Measurements from ENCODE around the gene RAP1GDS1.
"Not testable (repeated sequence)": the region's sequence is repeated elsewhere in the genome, so short reads cannot be mapped to it uniquely, and the experiment has no call there.

The RAP1GDS1 gene

GRCh38 chr4:98338761-98339438 is 77.7 kb downstream of the RAP1GDS1 start:
- H3K27me3 ChIP-seq (replicated peaks; ENCODE audit: control insufficient read depth, insufficient read depth, low read length, poor library complexity, severe bottlenecking) = no peaks in the 10 kb centered on the region
- H3K4me3 ChIP-seq (ENCODE audit: insufficient read depth, low read depth, low read length, poor library complexity, severe bottlenecking) = no peak overlapping the region
- no peaks in the 10 kb centered on the region for H3K4me1 ChIP-seq (ENCODE audit: control insufficient read depth, insufficient read depth, low read length, poor library complexity, severe bottlenecking)
- H3K27ac ChIP-seq (ENCODE audit: insufficient read depth, low read length, poor library complexity, severe bottlenecking) = no peak overlapping the region
- H3K36me3 ChIP-seq (ENCODE audit: control insufficient read depth, insufficient read depth, low read length) = peaks cover 3% of the 10 kb centered on the region
- H3K9me3 ChIP-seq (ENCODE audit: control insufficient read depth, low read length) = no peaks in the 10 kb centered on the region
- DNase-seq = no peak

- no peaks in the 10 kb centered on the region for H3K27me3 ChIP-seq (replicated peaks; ENCODE audit: control insufficient read depth, insufficient read depth, low read length, poor library complexity, severe bottlenecking)
- peaks cover 13% of the 10 kb centered on the region for H3K36me3 ChIP-seq (ENCODE audit: control insufficient read depth, insufficient read depth, low read length)
- H3K9me3 ChIP-seq (ENCODE audit: control insufficient read depth, low read length) = no peaks in the 10 kb centered on the region
- no peak overlapping the region for H3K4me3 ChIP-seq (ENCODE audit: insufficient read depth, low read depth, low read length, poor library complexity, severe bottlenecking)
- H3K4me1 ChIP-seq (ENCODE audit: control insufficient read depth, insufficient read depth, low read length, poor library complexity, severe bottlenecking) = no peaks in the 10 kb centered on the region
- H3K27ac ChIP-seq (ENCODE audit: insufficient read depth, low read length, poor library complexity, severe bottlenecking) = no peak overlapping the region
- no peak for DNase-seq
Observed at GRCh38 chr4:98341309-98341708, 80.1 kb downstream of the RAP1GDS1 start.

GRCh38 chr4:98343626-98344025 is 82.4 kb downstream of the RAP1GDS1 start:
- no peak overlapping the region for H3K27ac ChIP-seq (ENCODE audit: insufficient read depth, low read length, poor library complexity, severe bottlenecking)
- peaks cover 13% of the 10 kb centered on the region for H3K36me3 ChIP-seq (ENCODE audit: control insufficient read depth, insufficient read depth, low read length)
- DNase-seq = no peak
- H3K9me3 ChIP-seq (ENCODE audit: control insufficient read depth, low read length) = no peaks in the 10 kb centered on the region
- no peaks in the 10 kb centered on the region for H3K4me1 ChIP-seq (ENCODE audit: control insufficient read depth, insufficient read depth, low read length, poor library complexity, severe bottlenecking)
- no peak overlapping the region for H3K4me3 ChIP-seq (ENCODE audit: insufficient read depth, low read depth, low read length, poor library complexity, severe bottlenecking)
- H3K27me3 ChIP-seq (replicated peaks; ENCODE audit: control insufficient read depth, insufficient read depth, low read length, poor library complexity, severe bottlenecking) = no peaks in the 10 kb centered on the region

GRCh38 chr4:98345838-98346237 is 84.7 kb downstream of the RAP1GDS1 start:
- Histone ChIP-seq H3K27me3 (replicated peaks; ENCODE audit: control insufficient read depth, insufficient read depth, low read length, poor library complexity, severe bottlenecking) (no peaks in the 10 kb centered on the region), H3K36me3 (ENCODE audit: control insufficient read depth, insufficient read depth, low read length) (peaks cover 13% of the 10 kb centered on the region), H3K27ac (ENCODE audit: insufficient read depth, low read length, poor library complexity, severe bottlenecking) (no peak overlapping the region), H3K4me3 (ENCODE audit: insufficient read depth, low read depth, low read length, poor library complexity, severe bottlenecking) (no peak overlapping the region), H3K4me1 (ENCODE audit: control insufficient read depth, insufficient read depth, low read length, poor library complexity, severe bottlenecking) (no peaks in the 10 kb centered on the region), H3K9me3 (ENCODE audit: control insufficient read depth, low read length) (no peaks in the 10 kb centered on the region)
- no peak for DNase-seq

DNA sequence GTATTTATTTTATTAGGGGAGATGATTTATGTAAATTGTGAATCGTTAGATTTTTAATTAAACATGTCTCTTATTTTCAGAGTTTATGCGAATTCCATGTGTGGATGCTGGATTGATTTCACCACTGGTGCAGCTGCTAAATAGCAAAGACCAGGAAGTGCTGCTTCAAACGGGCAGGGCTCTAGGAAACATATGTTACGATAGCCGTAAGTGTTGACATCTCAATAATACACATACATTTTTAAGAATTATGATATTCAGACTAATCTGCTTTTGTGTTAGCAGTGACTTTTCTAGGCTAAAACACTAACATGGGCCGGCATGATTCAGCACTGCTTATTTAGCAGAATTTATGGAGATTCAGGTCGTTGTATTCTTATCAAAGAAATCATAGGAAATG is 91.2 kb downstream of the RAP1GDS1 start:
- Histone ChIP-seq H3K27ac (ENCODE audit: insufficient read depth, low read length, poor library complexity, severe bottlenecking) (no peak overlapping the region), H3K4me3 (ENCODE audit: insufficient read depth, low read depth, low read length, poor library complexity, severe bottlenecking) (no peak overlapping the region)
- DNase-seq = no peak

DNA sequence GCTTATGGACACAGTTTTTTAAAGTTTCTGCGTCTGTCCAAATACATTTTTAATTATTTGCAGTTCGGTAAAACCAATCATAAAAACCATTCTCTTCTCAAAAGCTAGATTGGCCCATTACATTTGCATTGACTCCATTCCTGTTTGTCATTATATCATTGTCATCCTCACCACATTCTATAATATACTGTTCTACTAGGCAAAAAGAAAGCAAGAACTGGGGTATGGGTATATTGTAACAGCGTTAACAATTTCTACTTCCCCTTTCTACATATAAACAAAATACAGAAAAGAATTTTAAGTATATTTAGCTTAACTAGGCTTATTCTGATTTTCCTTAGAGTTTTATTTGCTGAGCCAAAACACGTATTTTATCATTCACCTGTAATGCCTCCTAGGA is 91.8 kb downstream of the RAP1GDS1 start:
- H3K36me3 ChIP-seq (ENCODE audit: control insufficient read depth, insufficient read depth, low read length) = peaks cover 1% of the 10 kb centered on the region
- no peak overlapping the region for H3K27ac ChIP-seq (ENCODE audit: insufficient read depth, low read length, poor library complexity, severe bottlenecking)
- H3K27me3 ChIP-seq (replicated peaks; ENCODE audit: control insufficient read depth, insufficient read depth, low read length, poor library complexity, severe bottlenecking) = no peaks in the 10 kb centered on the region
- H3K4me3 ChIP-seq (ENCODE audit: insufficient read depth, low read depth, low read length, poor library complexity, severe bottlenecking) = no peak overlapping the region
- no peak for DNase-seq
- H3K4me1 ChIP-seq (ENCODE audit: control insufficient read depth, insufficient read depth, low read length, poor library complexity, severe bottlenecking) = no peaks in the 10 kb centered on the region
- no peaks in the 10 kb centered on the region for H3K9me3 ChIP-seq (ENCODE audit: control insufficient read depth, low read length)

More for the DNA sequence above, 91.2 kb downstream of the RAP1GDS1 start:
- H3K36me3 ChIP-seq (ENCODE audit: control insufficient read depth, insufficient read depth, low read length) = no peaks in the 10 kb centered on the region
- H3K4me1 ChIP-seq (ENCODE audit: control insufficient read depth, insufficient read depth, low read length, poor library complexity, severe bottlenecking) = no peaks in the 10 kb centered on the region
- H3K27me3 ChIP-seq (replicated peaks; ENCODE audit: control insufficient read depth, insufficient read depth, low read length, poor library complexity, severe bottlenecking) = no peaks in the 10 kb centered on the region
- no peaks in the 10 kb centered on the region for H3K9me3 ChIP-seq (ENCODE audit: control insufficient read depth, low read length)

- Histone ChIP-seq H3K36me3 (ENCODE audit: control insufficient read depth, insufficient read depth, low read length) (peaks cover 4% of the 10 kb centered on the region), H3K9me3 (ENCODE audit: control insufficient read depth, low read length) (no peaks in the 10 kb centered on the region), H3K27me3 (replicated peaks; ENCODE audit: control insufficient read depth, insufficient read depth, low read length, poor library complexity, severe bottlenecking) (no peaks in the 10 kb centered on the region), H3K4me1 (ENCODE audit: control insufficient read depth, insufficient read depth, low read length, poor library complexity, severe bottlenecking) (no peaks in the 10 kb centered on the region), H3K27ac (ENCODE audit: insufficient read depth, low read length, poor library complexity, severe bottlenecking) (no peak overlapping the region), H3K4me3 (ENCODE audit: insufficient read depth, low read depth, low read length, poor library complexity, severe bottlenecking) (no peak overlapping the region)
- DNase-seq = no peak
Observed at GRCh38 chr4:98358630-98359248, 97.6 kb downstream of the RAP1GDS1 start.

DNA sequence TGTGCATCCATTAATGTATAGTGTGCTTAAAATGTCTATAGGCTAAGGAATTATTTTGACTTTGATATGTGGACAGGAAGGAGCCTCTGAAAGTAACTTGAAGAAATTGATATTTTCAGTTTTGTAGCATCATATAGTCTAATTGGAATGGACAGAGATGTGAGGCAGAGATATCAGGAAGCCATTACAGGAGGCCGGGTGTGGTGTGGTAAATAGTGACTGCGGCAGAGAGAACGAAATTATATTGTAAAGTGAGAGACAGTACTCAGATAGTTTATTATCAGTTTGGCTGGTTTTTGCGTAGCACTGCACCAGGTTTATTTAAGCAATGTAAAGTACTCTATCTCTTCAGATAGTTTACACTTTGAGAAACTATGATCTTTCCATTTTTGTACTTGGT is 98.5 kb downstream of the RAP1GDS1 start:
- no peaks in the 10 kb centered on the region for H3K4me1 ChIP-seq (ENCODE audit: control insufficient read depth, insufficient read depth, low read length, poor library complexity, severe bottlenecking)

DNA sequence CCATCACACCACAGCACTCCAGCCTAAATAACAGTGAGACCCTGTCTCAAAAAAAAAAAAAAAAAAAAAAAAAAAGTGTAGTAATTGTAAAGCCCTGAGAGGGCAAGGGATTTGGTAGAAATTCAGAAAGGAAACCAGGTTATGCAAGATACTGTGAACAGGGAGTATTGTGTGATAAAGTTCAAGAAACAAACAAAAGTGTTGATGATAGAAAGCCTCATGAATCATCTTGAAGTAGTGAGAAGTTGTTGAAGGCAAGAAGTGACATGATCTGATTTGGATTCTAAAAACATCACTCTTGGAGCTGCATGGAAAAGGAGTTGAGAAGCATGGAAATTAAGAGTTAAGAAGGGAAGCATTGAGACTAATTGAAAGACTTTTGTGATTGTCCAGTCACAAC is 102.2 kb downstream of the RAP1GDS1 start:
- Histone ChIP-seq H3K36me3 (ENCODE audit: control insufficient read depth, insufficient read depth, low read length) (peaks cover 4% of the 10 kb centered on the region), H3K27me3 (replicated peaks; ENCODE audit: control insufficient read depth, insufficient read depth, low read length, poor library complexity, severe bottlenecking) (no peaks in the 10 kb centered on the region), H3K4me1 (ENCODE audit: control insufficient read depth, insufficient read depth, low read length, poor library complexity, severe bottlenecking) (no peaks in the 10 kb centered on the region), H3K4me3 (ENCODE audit: insufficient read depth, low read depth, low read length, poor library complexity, severe bottlenecking) (no peak overlapping the region), H3K9me3 (ENCODE audit: control insufficient read depth, low read length) (no peaks in the 10 kb centered on the region), H3K27ac (ENCODE audit: insufficient read depth, low read length, poor library complexity, severe bottlenecking) (no peak overlapping the region)
- DNase-seq = no peak

More for the DNA sequence above, 98.5 kb downstream of the RAP1GDS1 start:
- Histone ChIP-seq H3K27ac (ENCODE audit: insufficient read depth, low read length, poor library complexity, severe bottlenecking) (no peak overlapping the region), H3K27me3 (replicated peaks; ENCODE audit: control insufficient read depth, insufficient read depth, low read length, poor library complexity, severe bottlenecking) (no peaks in the 10 kb centered on the region), H3K4me3 (ENCODE audit: insufficient read depth, low read depth, low read length, poor library complexity, severe bottlenecking) (no peak overlapping the region), H3K36me3 (ENCODE audit: control insufficient read depth, insufficient read depth, low read length) (peaks cover 4% of the 10 kb centered on the region), H3K9me3 (ENCODE audit: control insufficient read depth, low read length) (no peaks in the 10 kb centered on the region)
- no peak for DNase-seq

GRCh38 chr4:98366275-98366674 is 105.1 kb downstream of the RAP1GDS1 start:
- not testable (repeated sequence) for H3K27me3 ChIP-seq (replicated peaks; ENCODE audit: control insufficient read depth, insufficient read depth, low read length, poor library complexity, severe bottlenecking); DNase-seq; H3K4me3 ChIP-seq (ENCODE audit: insufficient read depth, low read depth, low read length, poor library complexity, severe bottlenecking); H3K4me1 ChIP-seq (ENCODE audit: control insufficient read depth, insufficient read depth, low read length, poor library complexity, severe bottlenecking); H3K36me3 ChIP-seq (ENCODE audit: control insufficient read depth, insufficient read depth, low read length); H3K9me3 ChIP-seq (ENCODE audit: control insufficient read depth, low read length); H3K27ac ChIP-seq (ENCODE audit: insufficient read depth, low read length, poor library complexity, severe bottlenecking)

All from effector memory CD4-positive, alpha-beta T cell (primary cell).